ENCODE results near the gene MACROD2.
"Not testable (repeated sequence)": the region's sequence is repeated elsewhere in the genome, so short reads cannot be mapped to it uniquely, and the experiment has no call there.

The MACROD2 gene

DNA sequence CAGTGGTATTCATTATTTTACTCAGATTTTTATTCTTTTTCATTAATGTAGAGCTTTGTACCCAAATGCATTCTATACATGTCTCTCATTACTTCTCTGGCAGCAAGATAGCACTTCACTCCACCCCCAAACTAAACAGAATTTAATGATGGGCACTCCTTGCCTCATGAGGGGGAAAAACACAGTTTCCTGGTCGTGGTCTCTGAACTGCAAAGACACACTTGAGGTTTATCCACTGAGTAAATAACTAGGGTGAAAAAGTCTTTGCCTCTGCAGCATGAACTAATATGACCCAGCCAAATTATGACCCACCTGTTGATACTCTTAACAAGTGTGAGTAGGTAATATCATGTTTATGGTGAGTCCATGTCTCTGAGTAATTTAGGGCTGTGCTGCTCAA is 1127.3 kb downstream of the MACROD2 start:
- Histone ChIP-seq H3K4me2 (no peak overlapping the region), H3K9ac (no peak overlapping the region), H3K4me1 (no peaks in the 10 kb centered on the region; a peak in 1 of 20 replicates), H4K20me1 (no peaks in the 10 kb centered on the region), H3K9me3 (replicated peaks in 1 of 11) (no peaks in the 10 kb centered on the region), H3K27me3 (no peaks in the 10 kb centered on the region), H3K4me3 (no peak overlapping the region), H3K27ac (no peak overlapping the region), H3K36me3 (no peaks in the 10 kb centered on the region)
- no peak for TF ChIP-seq Cebpa-rat (IDR thresholded peaks at IDR 0.05)

DNA sequence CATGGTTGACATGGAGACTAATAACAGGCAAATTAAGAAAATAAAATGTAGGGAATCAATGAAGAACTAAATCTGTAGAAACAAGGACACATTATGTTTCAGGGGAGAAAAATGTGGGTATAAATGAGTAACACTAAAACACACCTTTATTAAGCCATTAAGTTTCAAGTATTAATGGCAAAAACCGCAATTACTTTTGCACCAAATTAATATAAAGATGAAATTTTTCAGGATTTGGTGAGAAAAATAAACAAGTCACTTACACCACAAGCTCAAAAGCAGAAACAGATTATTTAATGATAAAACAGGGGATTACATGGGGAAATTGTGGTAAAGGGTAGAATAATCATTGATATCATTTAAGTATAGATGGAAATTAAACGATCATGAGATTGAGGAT is 1135.9 kb downstream of the MACROD2 start:
- Histone ChIP-seq H3K36me3 (no peaks in the 10 kb centered on the region), H3K27me3 (no peaks in the 10 kb centered on the region), H3K27ac (no peak overlapping the region), H4K20me1 (no peaks in the 10 kb centered on the region), H3K4me2 (no peak overlapping the region), H3K9ac (no peak overlapping the region), H3K4me3 (no peak overlapping the region), H3K9me3 (replicated peaks in 1 of 11) (no peaks in the 10 kb centered on the region), H3K4me1 (no peaks in the 10 kb centered on the region)
- no peak for TF ChIP-seq Cebpa-rat (IDR thresholded peaks at IDR 0.05)

DNA sequence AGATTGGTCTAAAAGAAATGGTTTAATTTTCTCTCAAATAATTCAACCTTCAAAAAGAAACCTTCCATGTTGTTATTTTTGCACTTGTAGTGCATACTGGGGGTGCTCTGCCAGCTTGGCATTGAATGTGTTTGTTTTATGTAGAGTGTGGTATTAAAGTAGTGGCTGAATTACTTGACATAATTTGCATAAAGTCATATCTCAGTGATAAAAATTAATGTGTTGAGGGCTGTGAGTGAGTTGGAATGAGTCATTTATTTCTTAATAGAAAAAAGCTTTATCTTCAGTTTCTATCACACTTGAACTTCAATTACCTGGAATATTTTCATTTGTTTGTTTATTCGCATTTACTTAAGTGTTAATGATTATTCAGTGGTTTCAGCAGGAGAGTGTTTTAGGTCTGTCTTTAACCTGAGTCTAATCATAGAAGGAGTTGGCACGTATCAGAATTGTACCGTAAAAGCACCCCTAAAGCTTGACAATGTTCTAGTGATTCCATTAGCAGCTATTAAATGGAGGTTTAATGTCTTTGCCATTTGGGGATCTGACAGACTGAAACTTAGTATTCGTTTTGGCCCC is 1143.3 kb downstream of the MACROD2 start:
- Histone ChIP-seq H3K4me2 (no peak overlapping the region), H3K36me3 (no peaks in the 10 kb centered on the region), H3K4me1 (no peaks in the 10 kb centered on the region), H3K9ac (no peak overlapping the region), H3K27me3 (no peaks in the 10 kb centered on the region), H3K9me3 (replicated peaks in 1 of 11) (no peaks in the 10 kb centered on the region), H3K4me3 (no peak overlapping the region), H4K20me1 (no peaks in the 10 kb centered on the region), H3K27ac (no peak overlapping the region)
- TF ChIP-seq Cebpa-rat (IDR thresholded peaks at IDR 0.05): no peak

DNA sequence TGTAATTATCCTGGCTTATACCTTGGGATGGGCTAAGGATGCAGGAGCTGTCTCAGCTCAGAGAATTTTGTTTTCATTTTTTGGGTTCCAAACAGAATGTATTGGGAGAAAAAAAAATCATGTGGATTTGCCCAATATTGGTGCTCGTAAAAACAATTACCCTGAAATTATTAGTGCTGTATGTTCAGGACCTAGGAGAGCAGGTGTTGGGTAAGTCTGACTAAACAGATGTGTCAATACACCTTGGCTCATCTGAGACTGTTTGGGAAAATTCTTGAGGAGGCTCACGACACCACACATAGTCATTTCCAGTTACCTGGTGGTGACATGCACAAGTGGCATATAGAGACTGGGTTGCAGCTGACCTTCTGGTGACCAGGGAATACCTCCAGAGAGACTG is 1144.2 kb downstream of the MACROD2 start:
- H3K27ac ChIP-seq: no peak overlapping the region
- no peaks in the 10 kb centered on the region for H3K9me3 ChIP-seq (replicated peaks in 1 of 11)
- H3K4me3 ChIP-seq: no peak overlapping the region
- no peak overlapping the region for H3K9ac ChIP-seq
- H3K4me2 ChIP-seq: no peak overlapping the region
- TF ChIP-seq Cebpa-rat (IDR thresholded peaks at IDR 0.05): no peak
- H3K36me3 ChIP-seq: no peaks in the 10 kb centered on the region
- H3K4me1 ChIP-seq: no peaks in the 10 kb centered on the region
- H4K20me1 ChIP-seq: no peaks in the 10 kb centered on the region
- H3K27me3 ChIP-seq: no peaks in the 10 kb centered on the region

DNA sequence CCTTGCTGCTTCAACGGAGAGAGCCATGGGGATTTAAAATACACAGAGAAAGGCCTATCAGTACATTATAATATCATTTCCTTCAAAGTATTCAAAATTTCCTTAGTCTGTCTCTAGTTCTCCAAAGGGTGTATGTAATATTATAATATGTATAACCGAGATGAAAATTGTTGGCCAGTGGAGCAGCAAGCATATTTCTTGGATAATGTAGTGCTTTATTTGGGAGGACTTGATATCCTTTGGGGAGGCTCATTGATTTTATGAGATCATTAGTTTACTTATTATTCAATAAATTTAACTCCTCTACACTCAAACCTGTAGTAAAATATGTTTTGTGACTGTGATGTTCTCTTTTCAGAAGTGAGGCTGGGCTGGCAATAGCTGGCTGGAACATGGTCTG is 1145.0 kb downstream of the MACROD2 start:
- H3K27ac ChIP-seq: no peak overlapping the region

DNA sequence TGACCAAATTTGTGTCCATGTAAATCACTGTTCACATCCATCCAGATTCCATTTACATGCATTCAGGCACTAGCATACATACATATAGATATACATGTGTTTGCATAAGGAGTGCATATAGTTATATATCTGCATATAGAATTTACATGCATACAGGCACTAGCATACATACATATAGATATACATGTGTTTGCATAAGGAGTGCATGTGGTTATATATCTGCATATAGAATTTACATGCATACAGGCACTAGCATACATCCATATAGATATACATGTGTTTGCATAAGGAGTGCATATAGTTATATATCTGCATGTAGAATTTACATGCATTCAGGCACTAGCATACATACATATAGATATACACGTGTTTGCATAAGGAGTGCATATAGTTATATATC is 1145.6 kb downstream of the MACROD2 start:
- not testable (repeated sequence) for H4K20me1 ChIP-seq; H3K4me2 ChIP-seq; H3K27me3 ChIP-seq; H3K27ac ChIP-seq; H3K9ac ChIP-seq; H3K36me3 ChIP-seq; H3K9me3 ChIP-seq (replicated peaks in 1 of 11); H3K4me1 ChIP-seq; H3K4me3 ChIP-seq

More for the DNA sequence above, 1145.0 kb downstream of the MACROD2 start:
- no peaks in the 10 kb centered on the region for H4K20me1 ChIP-seq
- no peaks in the 10 kb centered on the region for H3K27me3 ChIP-seq
- no peaks in the 10 kb centered on the region for H3K9me3 ChIP-seq (replicated peaks in 1 of 11)
- H3K4me2 ChIP-seq: no peak overlapping the region
- no peak overlapping the region for H3K4me3 ChIP-seq
- H3K9ac ChIP-seq: no peak overlapping the region
- no peaks in the 10 kb centered on the region for H3K36me3 ChIP-seq
- H3K4me1 ChIP-seq: no peaks in the 10 kb centered on the region
- no peak for TF ChIP-seq Cebpa-rat (IDR thresholded peaks at IDR 0.05)

DNA sequence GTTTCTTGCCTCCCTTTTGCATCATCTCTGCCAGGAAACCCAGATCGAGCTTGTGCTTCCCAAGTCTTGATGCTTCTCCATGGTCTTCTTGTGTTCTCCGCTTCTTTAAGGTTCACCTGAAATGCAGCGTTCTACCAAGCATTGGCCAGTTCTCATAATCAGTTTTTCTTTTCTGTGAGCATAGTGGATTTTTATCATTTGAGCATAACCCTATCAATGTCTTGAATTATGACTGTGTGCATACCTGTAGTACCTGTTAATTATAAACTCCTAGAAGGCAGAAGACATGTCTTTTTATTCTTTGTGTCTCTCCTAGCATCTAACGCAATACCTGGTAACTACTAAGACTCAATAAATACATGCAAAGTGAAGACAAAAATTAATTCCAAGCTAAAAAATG is 1146.5 kb downstream of the MACROD2 start:
- Histone ChIP-seq H3K4me3 (no peak overlapping the region), H3K4me2 (no peak overlapping the region), H3K36me3 (no peaks in the 10 kb centered on the region), H4K20me1 (no peaks in the 10 kb centered on the region), H3K27ac (no peak overlapping the region), H3K27me3 (no peaks in the 10 kb centered on the region), H3K9me3 (replicated peaks in 1 of 11) (no peaks in the 10 kb centered on the region), H3K4me1 (no peaks in the 10 kb centered on the region), H3K9ac (no peak overlapping the region)
- no peak for TF ChIP-seq Cebpa-rat (IDR thresholded peaks at IDR 0.05)

DNA sequence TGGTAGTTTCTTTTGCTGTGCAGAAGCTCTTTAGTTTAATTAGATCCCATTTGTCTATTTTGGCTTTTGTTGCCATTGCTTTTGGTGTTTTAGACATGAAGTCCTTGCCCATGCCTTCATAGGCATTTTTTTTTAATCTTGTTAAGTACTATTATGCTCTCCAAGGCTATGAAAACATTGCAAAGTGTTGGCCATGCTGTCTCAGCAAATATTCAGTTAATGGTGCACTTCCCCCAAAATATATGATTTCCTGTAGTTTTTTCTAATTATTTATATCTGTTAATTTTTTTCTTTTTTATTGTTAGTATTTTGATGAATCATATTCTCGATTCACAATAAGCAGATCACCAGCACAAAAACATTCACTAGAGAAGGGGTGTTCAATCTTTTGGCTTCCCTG is 1148.2 kb downstream of the MACROD2 start:
- no peaks in the 10 kb centered on the region for H3K9me3 ChIP-seq (replicated peaks in 1 of 11)
- H3K4me1 ChIP-seq: no peaks in the 10 kb centered on the region
- no peak for TF ChIP-seq Cebpa-rat (IDR thresholded peaks at IDR 0.05)
- H3K4me2 ChIP-seq: no peak overlapping the region
- H3K9ac ChIP-seq: no peak overlapping the region
- no peaks in the 10 kb centered on the region for H3K36me3 ChIP-seq
- no peak overlapping the region for H3K27ac ChIP-seq
- no peaks in the 10 kb centered on the region for H4K20me1 ChIP-seq
- H3K27me3 ChIP-seq: no peaks in the 10 kb centered on the region
- H3K4me3 ChIP-seq: no peak overlapping the region

DNA sequence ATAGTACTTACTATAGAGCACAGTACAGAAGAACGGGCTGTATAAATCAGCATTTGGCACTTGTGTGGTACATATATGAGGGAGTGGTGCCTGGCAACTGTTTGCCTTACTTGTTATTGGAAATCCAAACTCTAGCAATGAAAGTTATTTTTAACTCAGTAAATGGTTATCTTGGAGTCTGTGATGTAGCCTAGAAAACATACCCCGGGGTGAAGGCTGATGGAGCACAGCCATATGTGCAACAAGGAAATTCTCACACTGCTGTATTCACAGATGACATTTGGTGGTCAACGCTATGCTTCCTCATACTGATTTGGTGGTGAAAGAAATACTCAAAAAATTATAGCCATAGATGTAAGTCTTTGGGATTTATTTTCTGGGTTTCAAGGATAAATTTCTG is 1149.6 kb downstream of the MACROD2 start:
- Histone ChIP-seq H3K27me3 (no peaks in the 10 kb centered on the region), H3K4me3 (no peak overlapping the region), H3K36me3 (no peaks in the 10 kb centered on the region), H3K4me2 (no peak overlapping the region), H3K4me1 (no peaks in the 10 kb centered on the region), H3K27ac (no peak overlapping the region), H3K9me3 (replicated peaks in 1 of 11) (no peaks in the 10 kb centered on the region), H3K9ac (no peak overlapping the region), H4K20me1 (no peaks in the 10 kb centered on the region)
- no peak for TF ChIP-seq Cebpa-rat (IDR thresholded peaks at IDR 0.05)

DNA sequence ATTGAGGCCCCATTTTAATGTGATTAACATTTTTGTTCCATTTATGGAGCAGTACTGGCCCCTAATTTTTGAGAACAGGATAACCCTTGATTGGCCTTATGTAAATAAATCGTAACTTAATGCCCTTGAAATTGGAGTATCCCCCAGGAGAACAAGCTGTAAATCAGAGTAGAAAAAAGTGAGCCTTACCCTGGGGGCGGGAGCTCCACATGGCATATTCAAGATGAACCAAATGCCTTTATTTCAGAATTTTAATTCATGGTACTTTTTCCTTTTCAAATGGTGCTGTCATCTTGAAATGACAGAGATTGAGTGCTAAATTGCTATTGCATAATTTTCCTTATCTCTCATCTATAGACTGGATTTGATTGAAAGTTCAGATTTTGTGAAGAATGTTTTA is 1151.6 kb downstream of the MACROD2 start:
- H3K27me3 ChIP-seq: no peaks in the 10 kb centered on the region
- H4K20me1 ChIP-seq: no peaks in the 10 kb centered on the region
- TF ChIP-seq Cebpa-rat (IDR thresholded peaks at IDR 0.05): no peak
- H3K9ac ChIP-seq: no peak overlapping the region
- H3K36me3 ChIP-seq: no peaks in the 10 kb centered on the region
- peaks cover 0 to 3% (median 0%) of the 10 kb centered on the region in 11 experiments; a peak in 2 of 22 replicates for H3K9me3 ChIP-seq (replicated peaks in 1 of 11)
- H3K4me2 ChIP-seq: no peak overlapping the region
- H3K4me1 ChIP-seq: no peaks in the 10 kb centered on the region
- H3K27ac ChIP-seq: no peak overlapping the region
- H3K4me3 ChIP-seq: no peak overlapping the region

All from BLaER1 treated with 17β-estradiol and CSF1 and Interleukin-3, amounts not matched to agents 10 nM and 100 nM (cell line).